H1 (cell line): ENCODE data around the gene FHL5. TPM values are rescaled to one million over a fixed set of nuclear protein-coding genes. Genes with fewer than 3 reads are reported as not detected.
A peak's percentile ranks its signal among the peaks of the same experiment; 100 is the strongest.

Experiments used
- CTCF ChIA-PET: fragments of 300-600 bp; sonication (Branson Sonifier 250); formaldehyde crosslinking; loops from one replicate; lab custom pipeline; 2021; ENCODE audit not compliant: partially characterized antibody; lab: Charles Lee
- POLR2A ChIA-PET: fragments of 300-600 bp; sonication (Branson Sonifier 250); formaldehyde crosslinking; loops from one replicate; lab custom pipeline; 2021; ENCODE audit warnings: inconsistent platforms; ENCODE audit not compliant: partially characterized antibody; lab: Charles Lee
- DNase-seq, 2 experiments: peaks; one replicate each; pipeline versions ENCODE4 v3.0.0 to v3.0.0-alpha.2; 2010 to 2022; ENCODE audit warnings: low spot score in 2 of 2, low read depth in 1 of 2, mixed read lengths in 1 of 2
- FAIRE-seq: peaks from 2 replicates; lab custom pipeline; 2011; peaks lifted over from hg19 to GRCh38; lab: Jason Lieb, UNC
- H2AFZ ChIP-seq: 2 replicates; pipeline ENCODE4 v1.8.1; 2012; ENCODE audit warnings: low read length, inconsistent platforms
- H2AK5ac ChIP-seq: 2 replicates; pipeline ENCODE4 v1.6.1; 2013; ENCODE audit warnings: low read depth, low read length
- H2BK120ac ChIP-seq: replicated peaks from 2 replicates; pipeline ENCODE3; 2013; ENCODE audit warnings: low read depth, low read length, inconsistent platforms
- H2BK12ac ChIP-seq: 2 replicates; pipeline ENCODE4 v1.6.1; 2013; ENCODE audit warnings: low read depth, low read length
- H2BK15ac ChIP-seq: 2 replicates; pipeline ENCODE4 v1.6.1; 2013; ENCODE audit warnings: low read length
- H2BK20ac ChIP-seq: 2 replicates; pipeline ENCODE4 v1.6.1; 2013; ENCODE audit warnings: low read length
- H2BK5ac ChIP-seq: 2 replicates; pipeline ENCODE4 v1.6.1; 2013; ENCODE audit warnings: low read depth, low read length
- H3K14ac ChIP-seq: 2 replicates; pipeline ENCODE4 v1.6.1; 2013; ENCODE audit warnings: inconsistent platforms; ENCODE audit not compliant: insufficient read length
- H3K18ac ChIP-seq: 2 replicates; pipeline ENCODE4 v1.6.1; 2013; ENCODE audit warnings: low read length; ENCODE audit errors: extremely low read depth
- H3K23ac ChIP-seq: 2 replicates; pipeline ENCODE4 v1.6.1; 2013; ENCODE audit warnings: inconsistent platforms; ENCODE audit not compliant: insufficient read length
- H3K23me2 ChIP-seq: 2 replicates; pipeline ENCODE4 v1.6.1; 2013; ENCODE audit warnings: low read depth, low read length
- H3K27ac ChIP-seq: 2 replicates; pipeline ENCODE4 v1.6.1; 2011; ENCODE audit warnings: low read depth, low read length, inconsistent platforms
- H3K27me3 ChIP-seq, 4 experiments: replicated peaks in 1 of 4; 1 replicate in 1 of 4; 2 replicates in 3 of 4; pipeline versions ENCODE4 v1.6.1 to v1.8.1; 2011 to 2013; ENCODE audit warnings: low read length in 3 of 4, mild to moderate bottlenecking in 3 of 4, inconsistent platforms in 2 of 4, mixed read lengths in 2 of 4, moderate library complexity in 1 of 4; ENCODE audit not compliant: control insufficient read depth in 3 of 4, insufficient read depth in 3 of 4; ENCODE audit errors: extremely low read depth in 1 of 4
- H3K36me3 ChIP-seq, 4 experiments: 2 replicates each; pipeline versions ENCODE4 v1.6.1 to v1.8.1; 2011 to 2013; ENCODE audit warnings: mild to moderate bottlenecking in 4 of 4, low read length in 3 of 4, moderate library complexity in 2 of 4, control low read depth in 1 of 4, inconsistent platforms in 1 of 4; ENCODE audit not compliant: insufficient read depth in 4 of 4, control insufficient read depth in 2 of 4
- H3K4ac ChIP-seq: replicated peaks from 2 replicates; pipeline ENCODE3; 2013; ENCODE audit warnings: low read length, low read depth, mixed read lengths, inconsistent platforms; ENCODE audit not compliant: insufficient read length
- H3K4me1 ChIP-seq, 4 experiments: replicated peaks in 1 of 4; 1 replicate in 1 of 4; 2 replicates in 3 of 4; pipeline versions ENCODE4 v1.6.1 to v1.8.1; 2011 to 2013; ENCODE audit warnings: low read length in 3 of 4, inconsistent platforms in 2 of 4, mixed read lengths in 1 of 4; ENCODE audit not compliant: insufficient read depth in 4 of 4, control insufficient read depth in 3 of 4
- H3K4me2 ChIP-seq, 2 experiments: 2 replicates each; pipeline versions ENCODE4 v1.6.1 to v1.8.1; 2011 to 2013; ENCODE audit warnings: low read depth in 2 of 2, low read length in 2 of 2, control low read depth in 1 of 2, inconsistent platforms in 1 of 2, mild to moderate bottlenecking in 1 of 2; ENCODE audit not compliant: insufficient read depth in 1 of 2
- H3K4me3 ChIP-seq, 4 experiments: fragments of 200-600, 300-600 bp in 1 of 4; sonication (generic), shearing (Covaris generic), sonication (Bioruptor Twin) in 1 of 4; 2 replicates each; pipeline versions ENCODE4 v1.5.1 to v1.8.1; 2011 to 2016; ENCODE audit warnings: low read length in 4 of 4, low read depth in 3 of 4, control low read depth in 2 of 4, inconsistent platforms in 2 of 4, mild to moderate bottlenecking in 2 of 4, mixed read lengths in 1 of 4, moderate library complexity in 1 of 4; ENCODE audit not compliant: insufficient read depth in 2 of 4; ENCODE audit errors: extremely low read depth in 1 of 4
- H3K56ac ChIP-seq: replicated peaks from 2 replicates; pipeline ENCODE3; 2013; ENCODE audit warnings: low read depth, mild to moderate bottlenecking, mixed read lengths, low read length, inconsistent platforms; ENCODE audit not compliant: insufficient read length
- H3K79me1 ChIP-seq: 2 replicates; pipeline ENCODE4 v1.6.1; 2013; ENCODE audit warnings: low read depth, low read length, control low read depth
- H3K79me2 ChIP-seq, 2 experiments: 2 replicates each; pipeline versions ENCODE4 v1.6.1 to v1.8.1; 2012 to 2013; ENCODE audit warnings: low read length in 2 of 2, mild to moderate bottlenecking in 2 of 2, inconsistent platforms in 1 of 2; ENCODE audit not compliant: insufficient read depth in 2 of 2, control insufficient read depth in 1 of 2
- H3K9ac ChIP-seq, 4 experiments: replicated peaks in 1 of 4; 1 replicate in 1 of 4; 2 replicates in 3 of 4; pipeline versions ENCODE4 v1.6.1 to v1.8.1; 2011 to 2013; ENCODE audit warnings: low read depth in 3 of 4, low read length in 3 of 4, control low read depth in 2 of 4, mild to moderate bottlenecking in 2 of 4, moderate library complexity in 2 of 4, inconsistent platforms in 1 of 4; ENCODE audit errors: extremely low read depth in 1 of 4
- H3K9me3 ChIP-seq, 2 experiments: 2 replicates each; pipeline versions ENCODE4 v1.6.1 to v1.8.1; 2012 to 2013; ENCODE audit warnings: mild to moderate bottlenecking in 2 of 2, moderate library complexity in 2 of 2, control low read depth in 1 of 2, inconsistent platforms in 1 of 2, low read depth in 1 of 2, low read length in 1 of 2, mixed read lengths in 1 of 2; ENCODE audit not compliant: insufficient read depth in 2 of 2
- H4K20me1 ChIP-seq, 2 experiments: replicated peaks in 1 of 2; 2 replicates each; pipeline versions ENCODE3 to v1.8.1; 2011 to 2013; ENCODE audit warnings: inconsistent platforms in 2 of 2, low read length in 2 of 2, mild to moderate bottlenecking in 1 of 2; ENCODE audit not compliant: insufficient read depth in 2 of 2, control insufficient read depth in 1 of 2
- H4K5ac ChIP-seq: 2 replicates; pipeline ENCODE4 v1.6.1; 2013; ENCODE audit warnings: low read length, low read depth, mixed read lengths, inconsistent platforms; ENCODE audit not compliant: insufficient read length
- H4K8ac ChIP-seq: 2 replicates; pipeline ENCODE4 v1.8.0; 2013; ENCODE audit warnings: mild to moderate bottlenecking, moderate library complexity, low read length, inconsistent platforms; ENCODE audit not compliant: insufficient read depth; ENCODE audit errors: extremely low read depth
- H4K91ac ChIP-seq: replicated peaks from 2 replicates; pipeline ENCODE3; 2013; ENCODE audit warnings: low read length, mixed read lengths, inconsistent platforms; ENCODE audit not compliant: insufficient read length
- ATF2 ChIP-seq: IDR thresholded peaks from 2 replicates; pipeline ENCODE4 v1.6.1; 2012; ENCODE audit warnings: low read length, inconsistent platforms
- CTBP2 ChIP-seq: IDR thresholded peaks from 2 replicates; pipeline ENCODE4 v1.7.0; 2011; ENCODE audit warnings: borderline replicate concordance, mild to moderate bottlenecking, moderate library complexity, mixed read lengths, low read length; ENCODE audit not compliant: insufficient read depth, insufficient read length
- EZH2 ChIP-seq: fragments of 200-600 bp; sonication (generic); IDR thresholded peaks from 2 replicates; pipeline ENCODE4 v1.7.1; 2012; ENCODE audit warnings: low read depth, mild to moderate bottlenecking, moderate library complexity, low read length, inconsistent platforms; ENCODE audit not compliant: severe bottlenecking
- GTF2F1 ChIP-seq: IDR thresholded peaks from 2 replicates; pipeline ENCODE4 v1.6.1; 2012; ENCODE audit warnings: low read depth, low read length, improper control_type of control experiment, borderline replicate concordance
- HDAC2 ChIP-seq, 2 experiments: fragments of 300-600 bp in 1 of 2; sonication (generic) in 1 of 2; IDR thresholded peaks; 2 replicates each; pipeline ENCODE4 v1.6.1; 2011 to 2012; ENCODE audit warnings: low read depth in 2 of 2, low read length in 2 of 2, mild to moderate bottlenecking in 2 of 2, moderate library complexity in 2 of 2, borderline replicate concordance in 1 of 2, inconsistent platforms in 1 of 2
- KDM5A ChIP-seq: fragments of 200-600 bp; IDR thresholded peaks from 2 replicates; pipeline ENCODE4 v1.7.1; 2012; ENCODE audit warnings: mild to moderate bottlenecking, low read length, inconsistent platforms, mixed read lengths
- POLR2A ChIP-seq, 2 experiments: IDR thresholded peaks; 1 replicate in 1 of 2; 2 replicates in 1 of 2; pipeline ENCODE4 v1.6.1; 2011; ENCODE audit warnings: low read depth in 2 of 2, low read length in 2 of 2, mild to moderate bottlenecking in 2 of 2; ENCODE audit errors: control extremely low read depth in 1 of 2
- POU5F1 ChIP-seq: IDR thresholded peaks from 2 replicates; pipeline ENCODE4 v1.6.1; 2011; ENCODE audit warnings: low read depth, mild to moderate bottlenecking, low read length, moderate library complexity
- RXRA ChIP-seq: IDR thresholded peaks from 2 replicates; pipeline ENCODE4 v1.6.1; 2011; ENCODE audit warnings: low read depth, mild to moderate bottlenecking, low read length, moderate library complexity; ENCODE audit not compliant: insufficient read depth
- SIX5 ChIP-seq: IDR thresholded peaks from 2 replicates; pipeline ENCODE4 v1.6.1; 2011; ENCODE audit warnings: mild to moderate bottlenecking, low read depth, low read length
- SP1 ChIP-seq: IDR thresholded peaks from 2 replicates; pipeline ENCODE4 v1.6.1; 2011; ENCODE audit warnings: low read depth, low read length
- SP2 ChIP-seq: IDR thresholded peaks from 2 replicates; pipeline ENCODE4 v1.6.1; 2012; ENCODE audit warnings: mild to moderate bottlenecking, low read length, inconsistent platforms
- WGBS, 2 experiments: shearing (Covaris generic) in 1 of 2; methylation state at CpG; one replicate each; pipeline versions ENCODE4 v1.1.6 to v1.1.7; 2013 to 2015; ENCODE audit warnings: low lambda C conversion rate in 2 of 2, mixed read lengths in 2 of 2, inconsistent platforms in 1 of 2, low coverage in 1 of 2, missing lambda C conversion rate in 1 of 2; ENCODE audit not compliant: insufficient replicate concordance in 2 of 2, insufficient coverage in 1 of 2, insufficient read length in 1 of 2; ENCODE audit errors: extremely low coverage in 1 of 2, missing lambda C conversion rate in 1 of 2; 5-methylcytosine and 5-hydroxymethylcytosine counted together
- polyA plus RNA-seq, 7 experiments: library from polyadenylated mRNA; depleted of rRNA in 3 of 7; stranded (reverse) in 5 of 7; unstranded in 2 of 7; fragments of >200 nt in 5 of 7; fragments of 200-250 nt in 2 of 7; gene quantifications; 1 replicate in 5 of 7; 2 replicates in 1 of 7; 4 replicates in 1 of 7; pipeline versions ENCODE4 v1.2.1 to v1.2.3, GENCODE V29; 2011 to 2013; ENCODE audit warnings: missing spikeins in 2 of 7, mixed read lengths in 2 of 7
- total RNA-seq: library from RNA; stranded (reverse); fragmentation: NEBNext Ultra II Directional; extraction: Animal tissue kit (Norgen Biotek cat#: 25700); gene quantifications from 2 replicates; pipeline ENCODE4 v1.2.1, GENCODE V29; 2021

The FHL5 gene
- total and polyA plus RNA-seq, 2 of the 8 experiments (the other 6 are each of a cell fraction or from before 2014, with no cell fraction given) = not detected

- Histone ChIP-seq H3K4me1 (no peaks in the 10 kb centered on the region), H3K23me2 (no peaks in the 10 kb centered on the region; the same call in 1 of the 2 replicates), H2BK20ac (no peak overlapping the region), H3K9ac (no peak overlapping the region), H3K27ac (no peak overlapping the region), H3K4me3 (no peak overlapping the region), H2BK5ac (no peak overlapping the region), H2BK12ac (no peak overlapping the region), H3K18ac (no peak overlapping the region), H4K8ac (no peak overlapping the region), H3K14ac (no peak overlapping the region), H2BK120ac (no peak overlapping the region), H3K23ac (no peak overlapping the region), H3K36me3 (no peaks in the 10 kb centered on the region), H4K5ac (no peak overlapping the region), H3K4me2 (no peak overlapping the region), H2AFZ (0 out of 2 replicates have a peak overlapping the region, but pooled peaks have one; percentile 43), H3K56ac (no peak overlapping the region), H3K79me1 (no peaks in the 10 kb centered on the region), H3K27me3 (no peaks in the 10 kb centered on the region), H4K20me1 (no peaks in the 10 kb centered on the region), H3K4ac (no peak overlapping the region), H2AK5ac (no peak overlapping the region), H3K9me3 (no peaks in the 10 kb centered on the region), H2BK15ac (no peak overlapping the region), H3K79me2 (no peaks in the 10 kb centered on the region), H4K91ac (no peak overlapping the region)
- TF ChIP-seq EZH2 = no peak
- no peak for TF ChIP-seq KDM5A
- no peak for TF ChIP-seq ATF2
- no peak for TF ChIP-seq SIX5
- no peak for TF ChIP-seq RXRA
- TF ChIP-seq SP1 = no peak
- TF ChIP-seq SP2 = no peak
- no peak for TF ChIP-seq CTBP2
- TF ChIP-seq GTF2F1 = no peak
- TF ChIP-seq HDAC2 (IDR thresholded peaks at IDR 0.05; ENCODE audit: borderline replicate concordance in 1 of 2, low read depth in 2 of 2, low read length in 2 of 2) = no peak
- no peak for TF ChIP-seq POLR2A (IDR thresholded peaks at IDR 0.05; ENCODE audit: control extremely low read depth in 1 of 2, low read depth in 2 of 2, low read length in 2 of 2)
- no peak for TF ChIP-seq POU5F1
- ChIA-PET POLR2A (no interaction called here), CTCF (interaction anchor here (0.8 kb wide), 1 partner anchor 32 kb away, joined by 7 read pairs; no protein-coding TSS in a partner anchor)
- DNase-seq (no peak), FAIRE-seq (no peak)
- WGBS, 2 experiments = 85% methylated on average over 4 of the region's 4 CpGs; no CpG with 5 or more reads in 1 of the 2 experiments
Measured at GRCh38 chr6:96576221-96576620, 13.3 kb downstream of the FHL5 start.
